HG02840 (cell line): ENCODE results near the gene CDK14.

Source experiments
- ATAC-seq: cut with Tn5 transposase; IDR thresholded peaks from one replicate; pipeline ENCODE4 v1.9.1; 2021; ENCODE audit warnings: mild to moderate bottlenecking, moderate library complexity, moderate number of reproducible peaks; ENCODE audit not compliant: unreplicated experiment, low FRiP score

The CDK14 gene

DNA sequence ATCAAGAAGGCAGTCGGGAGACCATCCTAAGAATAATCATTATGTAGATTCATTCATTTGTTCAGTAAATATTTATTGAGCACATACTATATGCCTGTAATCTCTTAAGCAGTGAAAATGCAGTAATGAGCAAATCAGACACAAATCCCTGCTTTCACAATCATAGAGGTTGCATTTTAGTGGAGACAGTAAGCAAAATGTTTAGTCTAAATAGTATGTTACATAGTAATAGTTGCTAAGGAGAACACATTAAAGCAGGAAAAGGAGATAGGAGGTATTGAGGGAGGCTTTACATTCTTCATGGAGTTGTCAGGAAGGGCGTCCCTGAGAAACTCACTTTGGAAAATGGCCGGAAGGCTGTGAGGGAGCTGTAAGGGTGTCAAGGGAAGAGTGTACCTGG, 79.9 kb downstream of the CDK14 start:
- ATAC-seq: no peak

DNA sequence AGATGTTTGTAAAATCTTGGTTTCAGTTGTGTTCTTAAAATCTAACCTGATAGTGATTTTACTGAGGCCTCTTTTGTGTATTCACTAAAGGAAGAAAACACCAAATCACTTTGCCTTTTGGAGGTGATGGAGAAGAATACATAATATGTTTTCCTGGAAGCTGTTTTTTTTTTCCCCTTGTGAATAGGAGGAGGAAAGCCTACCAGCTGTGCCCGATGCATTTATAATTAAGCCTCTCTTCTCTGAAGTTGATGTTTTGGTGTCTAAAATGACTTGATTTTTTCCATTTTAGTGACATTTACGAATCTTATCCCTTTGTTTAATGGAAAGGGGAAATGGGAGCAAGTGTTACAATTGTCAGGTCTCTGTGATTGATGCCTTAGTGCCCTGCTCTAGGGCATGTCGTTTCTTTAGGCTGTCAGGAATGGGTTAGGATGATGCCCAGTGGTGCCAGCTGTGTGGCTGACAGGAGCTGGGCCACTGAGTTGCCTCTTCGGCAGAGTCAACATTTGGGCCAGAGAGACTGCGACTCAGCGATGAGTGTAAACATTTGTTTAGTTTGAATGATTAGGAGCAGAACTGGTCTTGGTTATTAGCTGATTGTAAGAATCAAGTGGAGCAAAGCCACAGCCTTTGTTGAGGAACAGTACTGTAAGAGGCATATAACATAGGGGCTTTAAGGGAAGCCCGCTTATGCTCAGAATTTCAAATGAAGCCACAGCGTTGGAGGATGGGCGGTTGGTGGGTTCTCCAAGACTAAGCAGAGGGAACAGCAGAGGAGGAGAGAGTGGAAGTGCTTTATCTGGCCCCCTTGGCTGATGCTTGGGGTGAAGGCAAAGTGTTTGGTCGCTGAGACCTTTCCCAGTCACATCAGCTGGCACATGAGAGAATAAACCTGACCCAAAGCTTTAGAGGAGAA, 81.6 kb downstream of the CDK14 start:
- ATAC-seq: no peak

DNA sequence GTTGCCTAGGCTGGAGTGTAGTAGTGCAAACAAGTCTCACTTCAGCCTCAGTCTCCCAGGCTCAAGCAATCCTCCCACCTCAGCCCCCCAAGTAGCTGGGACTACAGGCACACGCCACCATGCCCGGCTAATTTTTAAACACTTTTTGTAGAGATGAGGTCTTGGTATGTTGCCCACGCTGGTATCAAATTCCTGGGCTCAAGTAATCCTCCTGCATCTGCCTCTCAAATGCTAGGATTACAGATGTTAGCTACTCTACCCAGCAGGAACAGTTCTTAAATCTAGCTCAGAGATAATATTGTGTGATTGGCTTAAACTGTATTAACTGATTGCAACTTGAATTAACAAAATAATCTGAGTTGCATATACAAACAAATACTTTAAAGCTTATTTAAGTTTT, 82.9 kb downstream of the CDK14 start:
- ATAC-seq: no peak

DNA sequence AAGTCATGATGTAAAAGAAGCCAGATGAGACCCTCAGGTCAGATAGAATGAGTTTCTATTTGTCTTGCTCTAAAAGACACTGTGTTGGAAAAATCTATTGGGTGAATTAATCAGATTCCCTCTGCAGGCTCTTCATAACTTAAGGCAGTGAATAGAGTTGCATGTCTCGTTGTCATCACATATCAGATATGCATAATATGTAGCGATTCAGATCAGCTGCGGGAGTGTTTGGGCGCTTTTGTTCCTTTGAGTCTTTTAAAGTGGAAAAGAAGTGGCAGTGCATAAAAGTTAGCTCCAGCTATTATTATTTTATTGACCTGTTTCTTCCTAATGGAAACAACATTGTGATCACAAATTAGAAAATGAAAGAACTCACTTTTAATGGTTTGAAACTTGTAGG, 84.4 kb downstream of the CDK14 start:
- no peak for ATAC-seq

DNA sequence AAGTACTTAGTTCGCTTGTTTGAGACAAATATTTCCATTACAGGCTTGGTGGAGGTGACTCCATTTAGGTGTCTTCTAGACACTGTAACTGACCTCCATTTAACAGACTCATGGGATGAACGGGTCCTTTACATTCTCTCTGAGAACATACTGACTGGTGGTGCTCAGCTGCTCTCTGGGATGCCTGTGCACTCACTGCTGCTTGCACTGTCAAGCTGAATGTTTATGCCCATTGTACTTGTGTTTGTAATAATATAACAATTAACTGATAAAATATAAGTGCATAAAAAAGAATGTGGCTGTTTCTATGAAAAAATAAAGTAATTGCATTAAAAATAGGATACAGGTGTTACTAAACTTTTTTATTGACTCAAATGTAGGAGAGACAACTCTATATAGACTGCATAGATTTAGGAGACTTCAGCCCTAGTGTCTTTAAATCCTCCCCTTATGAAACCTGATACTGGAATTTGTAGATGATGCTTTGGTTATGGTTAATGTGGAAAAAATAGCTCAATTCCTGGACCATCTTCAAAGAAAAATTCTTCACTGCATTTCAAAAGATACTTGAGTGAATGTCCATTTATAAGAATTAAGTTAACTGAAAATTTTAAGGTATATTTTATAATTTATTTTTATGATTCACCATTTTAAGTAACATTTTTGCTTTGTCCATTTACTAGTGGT, 85.4 kb downstream of the CDK14 start:
- no peak for ATAC-seq

DNA sequence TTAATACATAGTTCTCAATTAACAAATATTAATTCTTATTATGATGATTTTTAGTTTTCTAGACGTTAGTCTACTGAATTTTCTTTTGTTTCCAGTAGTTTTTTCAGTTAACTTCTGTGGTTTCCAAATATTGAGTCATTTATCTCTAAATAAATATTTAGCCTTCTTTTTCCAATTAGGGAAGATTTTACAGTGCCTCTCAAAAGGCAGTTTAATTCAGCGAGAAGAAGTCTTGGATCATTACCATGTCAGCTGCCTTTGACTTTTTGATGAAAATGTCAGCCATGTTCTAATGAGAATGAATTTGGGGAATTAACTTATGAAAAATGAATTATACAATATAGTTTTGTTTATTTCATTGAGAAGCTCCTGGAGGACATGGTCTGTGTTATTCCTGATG, 90.0 kb downstream of the CDK14 start:
- no peak for ATAC-seq

DNA sequence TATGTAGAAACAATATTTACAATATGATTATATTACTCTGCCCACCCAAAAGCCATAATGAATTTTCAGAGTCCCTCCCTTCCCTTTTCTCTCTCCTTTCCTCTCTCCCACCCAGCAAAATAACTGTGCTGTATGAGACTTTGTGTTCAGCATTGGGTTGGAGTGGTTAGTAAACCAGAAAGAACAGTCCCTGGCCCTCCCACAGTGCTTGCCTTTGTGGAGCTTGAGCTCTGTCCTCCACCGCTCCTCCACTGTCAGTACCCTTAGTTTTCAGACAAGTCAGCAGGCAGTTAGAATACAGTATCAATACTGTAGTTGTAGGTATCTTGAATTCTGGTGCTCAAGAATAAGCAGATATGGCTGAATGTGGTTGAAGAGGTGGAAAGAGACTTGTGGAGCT, 92.7 kb downstream of the CDK14 start:
- no peak for ATAC-seq

DNA sequence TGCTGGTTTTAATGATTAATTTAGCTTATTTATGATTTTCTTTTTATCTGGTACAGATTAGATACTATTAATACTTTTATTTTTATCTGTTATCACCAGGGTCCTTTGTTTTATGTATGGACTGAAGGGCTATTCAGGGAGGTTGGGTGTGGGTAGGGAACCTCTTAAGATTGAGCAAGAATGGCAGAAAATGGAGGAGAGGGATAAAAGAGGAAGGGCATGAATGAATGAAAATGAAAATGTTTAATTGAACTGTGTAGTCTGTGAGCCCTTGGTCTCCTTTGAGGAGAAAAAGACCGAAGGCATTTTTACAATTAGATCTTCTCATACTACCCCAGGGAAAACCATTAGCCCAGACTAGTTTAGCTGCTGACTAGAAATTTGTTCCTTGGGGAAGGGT, 93.1 kb downstream of the CDK14 start:
- ATAC-seq: no peak

DNA sequence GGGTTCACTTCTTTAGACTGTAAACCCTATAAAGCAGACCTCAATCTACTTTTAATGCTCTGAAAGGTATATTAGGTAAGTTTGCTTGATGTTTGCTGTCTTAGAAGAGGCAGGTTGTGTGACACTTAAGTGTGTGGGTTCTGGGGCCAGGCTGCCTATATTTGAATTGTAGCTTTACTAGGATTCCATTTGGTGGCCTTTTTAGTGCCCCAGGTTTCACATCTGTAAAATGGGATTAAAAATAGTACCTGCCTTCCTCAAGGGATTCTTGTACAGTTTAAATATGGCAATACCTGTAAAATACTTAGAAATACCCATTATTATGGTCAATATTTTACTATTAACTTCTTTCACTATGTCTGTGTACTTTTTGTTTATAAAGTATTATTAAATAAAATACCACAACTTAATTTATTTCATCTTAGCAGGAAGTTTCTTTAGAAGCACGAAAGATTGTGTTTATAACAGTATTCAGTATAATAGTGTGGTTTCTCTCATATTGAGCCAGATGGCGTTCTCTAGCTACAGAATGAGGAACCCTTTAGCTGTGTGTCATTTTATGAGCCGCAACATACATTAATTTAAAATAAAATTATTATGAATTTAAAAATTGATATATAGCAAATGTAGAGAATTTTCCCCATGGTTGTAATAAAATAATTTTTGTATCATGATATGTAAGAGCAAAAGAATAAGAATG, 94.2 kb downstream of the CDK14 start:
- ATAC-seq: no peak

DNA sequence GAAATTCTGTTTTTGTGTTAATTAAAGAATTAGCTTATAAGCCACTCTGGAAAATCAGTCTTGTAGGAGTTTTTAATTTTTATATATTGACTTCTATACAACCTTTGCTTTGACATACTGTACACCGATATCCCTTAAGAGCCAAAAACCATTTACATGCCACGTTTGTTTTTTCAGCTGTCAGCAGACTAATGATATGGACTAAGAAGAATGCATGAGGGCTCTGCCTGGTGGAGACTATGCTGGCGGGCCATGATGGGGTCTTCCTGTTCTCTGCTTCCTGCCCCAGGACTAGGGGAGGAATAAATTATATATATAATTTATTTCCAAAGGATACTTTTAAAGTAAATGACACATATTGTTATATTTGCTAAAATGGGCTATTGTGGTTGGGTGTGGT, 96.3 kb downstream of the CDK14 start:
- no peak for ATAC-seq

DNA sequence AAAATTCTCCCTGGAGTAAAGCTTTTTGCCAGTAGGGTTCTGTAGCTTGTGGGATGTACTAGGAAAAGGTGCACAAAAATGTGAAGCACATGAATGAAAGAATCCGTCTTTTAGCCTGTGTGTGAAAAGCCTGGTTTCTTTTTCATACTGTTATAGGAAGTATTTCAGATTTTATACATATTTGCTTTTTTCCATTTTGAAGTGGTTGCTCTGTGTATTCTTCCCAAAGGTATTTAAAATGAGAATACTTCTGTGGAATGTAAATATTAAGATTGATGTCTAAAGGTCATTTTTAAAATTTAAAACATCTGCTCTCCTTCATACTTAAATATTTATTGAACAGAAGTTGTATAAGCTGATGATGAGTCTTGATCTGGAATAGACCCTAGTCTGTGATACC, 96.8 kb downstream of the CDK14 start:
- ATAC-seq: no peak

DNA sequence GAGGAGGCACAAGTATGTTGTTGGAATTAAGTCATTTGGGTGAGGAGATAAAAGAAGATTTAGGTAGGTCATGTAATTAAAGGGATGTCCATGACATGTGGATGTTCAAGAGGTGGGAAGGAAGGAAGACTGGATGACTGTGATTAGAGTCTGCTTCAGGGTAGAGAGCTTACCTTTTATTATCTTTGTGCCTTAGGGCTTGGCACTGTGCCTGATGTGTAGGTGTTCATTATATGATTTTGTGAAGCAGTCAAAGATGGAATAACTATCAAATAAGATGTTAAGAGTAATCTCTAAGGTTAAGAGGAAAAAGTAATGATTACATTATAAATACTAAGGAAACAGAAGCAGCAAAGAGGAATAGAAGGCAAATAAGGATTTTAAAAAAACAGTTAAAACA, 97.8 kb downstream of the CDK14 start:
- ATAC-seq: no peak

DNA sequence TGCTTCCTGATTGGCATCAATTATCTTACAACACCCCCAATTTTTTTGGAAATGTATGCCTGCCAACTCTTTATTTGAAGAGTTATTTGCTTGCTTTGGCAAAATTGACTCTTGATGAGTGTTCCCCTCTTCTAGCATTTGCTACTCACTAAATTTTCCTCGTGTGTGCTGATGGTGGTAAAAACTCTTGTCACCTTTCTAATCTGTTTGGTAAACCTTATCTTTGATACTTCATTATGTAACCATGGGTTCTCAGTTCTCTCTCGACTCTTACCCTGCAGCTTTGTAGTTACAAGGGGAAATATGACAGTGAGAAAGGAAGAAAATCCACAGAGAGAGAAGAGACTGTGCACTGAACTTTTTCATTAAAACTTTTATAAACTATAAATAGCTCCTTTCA, 102.5 kb downstream of the CDK14 start:
- ATAC-seq: no peak

DNA sequence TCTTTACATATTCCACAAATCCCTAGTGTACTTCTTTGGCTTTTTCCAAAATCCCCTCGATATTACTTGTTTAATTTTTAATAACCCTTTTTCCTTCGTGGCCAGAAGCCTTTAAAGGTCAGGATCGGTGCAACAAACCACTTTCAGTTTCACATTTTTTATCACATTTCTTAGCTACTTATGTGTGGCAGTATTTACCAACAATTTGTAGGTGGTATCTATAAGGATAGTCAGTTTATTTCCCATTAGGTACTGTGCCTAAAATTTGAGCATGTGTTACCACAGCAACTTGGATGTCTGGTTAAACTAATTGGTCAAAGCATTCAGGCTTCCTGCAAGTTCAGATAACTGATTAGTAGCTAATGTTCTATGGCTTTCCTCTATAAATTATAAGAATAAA, 104.9 kb downstream of the CDK14 start:
- ATAC-seq: no peak

DNA sequence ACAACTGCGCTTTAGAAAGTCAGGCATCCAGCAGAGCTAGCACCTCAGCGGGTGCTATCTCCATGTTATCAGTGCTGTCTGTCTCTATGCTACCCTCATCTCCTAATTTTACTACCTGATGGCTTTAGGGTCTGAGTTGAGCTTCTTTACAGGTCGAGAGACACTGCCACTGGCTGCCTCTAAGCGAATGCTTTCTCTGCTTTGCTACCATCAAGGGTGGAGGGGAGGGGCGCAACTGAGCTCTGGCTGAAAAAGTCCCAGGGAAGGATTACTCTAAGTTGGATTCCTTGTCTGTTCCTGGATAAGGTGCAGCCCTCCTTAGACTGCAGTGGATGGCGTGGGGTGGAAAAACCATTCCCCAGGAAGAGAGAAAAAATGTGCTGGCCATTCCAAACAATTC, 105.7 kb downstream of the CDK14 start:
- no peak for ATAC-seq

DNA sequence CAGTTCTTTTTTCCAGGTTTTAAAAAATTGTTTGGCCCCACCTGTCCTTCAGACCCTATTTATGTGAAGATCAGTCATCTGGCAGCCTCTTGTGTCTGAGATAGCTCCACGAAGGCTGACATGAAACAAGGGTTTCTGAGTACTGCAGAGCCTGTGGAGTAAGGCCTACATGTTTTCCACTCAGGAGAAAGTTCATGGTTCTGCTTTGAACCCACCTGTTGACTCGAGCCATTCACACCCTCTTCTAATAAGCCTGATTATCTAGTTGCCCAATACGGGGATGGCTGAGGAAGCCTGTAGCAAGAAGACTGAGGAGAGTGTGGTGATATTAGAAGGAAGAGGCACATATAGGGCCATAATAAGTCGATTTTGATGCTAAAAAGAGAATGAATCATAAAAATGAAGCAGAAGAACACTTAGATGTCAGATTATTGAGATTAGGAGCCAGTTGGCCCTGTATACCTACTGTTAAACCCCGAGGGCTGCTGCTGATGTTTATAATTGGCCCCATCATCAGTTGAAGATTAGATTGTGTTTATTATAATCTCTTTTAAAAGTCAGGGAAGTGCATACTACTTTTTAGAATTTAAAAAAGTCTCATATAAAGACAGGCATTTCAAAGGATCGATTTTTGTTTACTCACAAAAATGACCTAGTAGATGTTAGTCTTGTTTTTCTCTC, 109.4 kb downstream of the CDK14 start:
- no peak for ATAC-seq

DNA sequence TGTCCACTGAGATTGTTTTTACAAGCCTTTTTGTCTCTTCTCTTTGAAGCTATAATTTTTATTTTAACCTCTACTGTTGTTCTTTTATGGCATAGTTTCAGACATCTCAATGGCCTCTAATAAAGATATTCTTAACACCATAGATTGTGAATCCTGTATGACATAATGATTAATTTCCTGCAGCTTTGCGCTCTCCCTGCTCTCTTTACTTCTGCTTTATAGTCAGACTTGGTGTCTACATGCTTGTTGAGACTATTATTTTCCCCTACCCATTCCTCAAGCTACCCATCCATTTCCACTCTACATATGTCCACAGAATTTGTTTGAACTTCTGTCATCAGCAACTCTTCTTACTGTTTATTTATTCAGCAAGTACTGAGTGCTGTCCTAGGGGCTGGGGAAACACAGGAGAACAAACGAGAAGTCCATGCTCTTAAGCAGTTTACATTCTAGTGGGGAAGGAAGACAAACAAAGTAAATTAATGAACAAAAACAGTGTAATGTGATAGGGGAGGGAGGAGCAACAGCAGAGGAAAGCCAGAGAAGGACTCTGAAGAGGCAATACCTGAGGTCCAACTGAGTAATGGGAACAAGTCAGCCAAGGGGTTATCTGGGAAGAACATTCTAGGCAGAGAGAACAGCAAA, 110.1 kb downstream of the CDK14 start:
- ATAC-seq: no peak

DNA sequence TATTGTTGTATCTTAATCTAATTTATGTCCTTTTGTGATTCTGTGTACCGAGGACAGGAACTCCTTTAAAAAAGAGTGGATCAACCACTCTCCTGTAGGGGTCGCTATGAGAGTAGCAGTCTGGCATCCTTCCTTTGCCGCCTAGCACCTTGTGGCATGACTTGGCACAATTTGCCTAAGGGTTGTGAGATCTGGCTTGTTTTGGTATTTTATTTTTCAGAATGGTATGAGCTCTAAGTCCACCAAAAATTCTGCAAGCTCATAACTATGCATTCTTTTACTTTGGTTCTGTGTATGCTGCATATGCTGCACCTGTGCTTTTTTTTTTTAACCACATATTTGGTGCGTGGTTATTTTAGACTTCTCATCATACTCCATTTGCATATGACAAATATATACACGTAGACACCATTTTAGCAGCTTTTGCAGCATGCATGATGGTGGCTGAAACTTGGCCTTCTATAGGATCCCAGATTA, 112.8 kb downstream of the CDK14 start:
- ATAC-seq: peak; percentile 68

DNA sequence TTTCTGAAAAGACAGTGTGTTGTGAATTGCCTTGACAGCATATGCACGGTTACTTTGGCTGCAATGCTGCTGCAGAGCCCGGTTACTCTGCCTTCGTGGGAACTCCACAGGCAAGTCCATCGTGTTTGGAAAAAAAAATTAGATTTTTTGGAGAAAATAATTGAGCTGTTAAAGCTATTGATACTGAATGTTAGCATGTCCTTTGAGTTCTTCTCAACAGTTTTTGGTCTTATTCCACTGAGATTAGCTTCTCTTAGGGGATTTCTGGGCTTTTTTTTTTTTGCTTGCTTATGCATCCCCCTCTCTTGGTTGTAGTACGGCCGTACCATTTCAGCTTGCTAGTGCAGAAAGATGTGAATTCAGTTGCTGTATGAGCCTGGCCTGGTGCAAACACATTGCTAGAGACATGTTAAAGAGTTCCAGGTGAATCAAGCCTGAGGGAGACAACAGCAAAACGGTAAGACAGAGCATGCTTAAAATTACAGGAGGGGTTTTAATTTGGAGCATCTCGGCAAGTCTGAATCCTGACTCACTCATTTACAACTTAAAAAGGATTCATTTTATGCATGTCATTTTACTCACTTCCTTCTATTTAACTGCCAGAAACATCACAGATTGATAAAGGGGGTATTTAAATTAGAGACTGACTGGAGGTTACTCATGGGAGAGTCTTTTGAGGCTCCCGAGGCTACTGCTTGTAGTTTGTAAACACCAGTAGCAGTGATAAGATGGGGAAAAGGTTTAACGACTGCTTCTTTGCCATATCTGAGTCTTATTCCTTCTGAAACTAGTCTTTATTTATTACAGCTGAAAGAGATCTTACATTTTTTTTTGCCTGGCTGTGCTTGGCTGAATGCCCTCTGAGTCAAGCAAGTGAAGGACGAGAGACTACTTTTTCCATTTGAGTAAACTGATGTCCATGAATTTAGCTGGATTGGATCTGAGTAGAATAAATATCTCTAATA, 113.7 kb downstream of the CDK14 start:
- peak; percentile 45 for ATAC-seq
